ACHN (cell line): ENCODE measurements around the gene UBE4B.

Source experiments
- DNase-seq: peaks from one replicate; pipeline ENCODE4 v3.0.0-alpha.2; 2015
- in situ Hi-C: cut with HindIII; loops from 2 replicates; pipeline ENCODE4 v1.10.0; 2017; ENCODE audit warnings: low sequenced_read_pairs, low pct_ligation_motif_present, low pct_unique_long_range_greater_than_20kb

Gene UBE4B

DNA sequence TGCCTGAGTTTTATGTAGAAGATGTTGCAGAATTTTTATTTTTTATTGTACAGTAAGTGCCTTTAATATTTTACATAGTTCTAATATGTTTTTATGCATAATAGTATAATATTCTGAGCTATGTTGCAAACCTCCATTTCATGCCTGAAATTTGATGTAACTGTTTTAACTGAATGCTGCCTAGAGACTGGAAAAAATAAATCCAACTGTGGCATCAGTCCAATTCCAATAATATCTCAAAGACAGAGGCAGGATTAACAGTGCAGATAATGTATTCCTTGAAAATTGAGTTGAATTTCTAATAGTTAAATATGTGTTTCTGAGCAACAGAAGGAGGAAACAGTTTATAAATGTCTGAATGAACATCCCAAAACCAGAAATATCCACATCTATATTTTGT is 116.5 kb downstream of the UBE4B start:
- DNase-seq: no peak
- in situ Hi-C loops: no loop called here

GRCh38 chr1:10152709-10153284 is 120.0 kb downstream of the UBE4B start:
- DNase-seq: peak; percentile 52
- in situ Hi-C loops: no loop called here

DNA sequence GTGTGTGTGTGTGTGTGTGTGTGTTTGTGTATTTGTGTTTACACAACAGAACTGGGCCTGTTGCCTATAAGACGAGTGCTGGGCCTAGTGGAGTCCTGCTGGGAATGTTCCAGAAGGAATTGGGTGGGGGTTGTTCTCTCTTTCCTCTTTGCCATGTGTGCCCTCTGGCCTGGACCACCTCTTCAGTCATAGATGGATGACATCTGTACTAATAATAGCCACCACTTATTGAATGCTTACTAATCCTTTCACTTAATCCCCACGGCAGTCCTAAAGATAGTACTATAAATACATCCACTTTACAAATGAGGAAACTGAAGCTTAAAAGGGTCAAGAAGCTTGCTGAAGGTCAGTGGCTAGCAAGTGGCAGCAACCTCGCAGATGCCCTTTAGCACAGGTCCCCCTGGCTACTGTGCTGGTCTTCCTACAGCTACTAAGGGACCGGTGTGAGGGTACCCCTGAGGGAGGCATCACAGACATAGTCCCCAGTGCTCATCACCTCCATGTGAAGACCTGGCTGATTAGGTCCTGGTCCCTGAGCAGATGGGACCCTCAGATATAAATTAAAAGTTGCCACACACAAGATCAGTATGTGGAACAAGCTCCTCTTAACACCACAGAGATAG is 122.4 kb downstream of the UBE4B start:
- in situ Hi-C loops: no loop called here
- no peak for DNase-seq

GRCh38 chr1:10160173-10160572 is 127.4 kb downstream of the UBE4B start:
- no peak for DNase-seq
- in situ Hi-C loops: no loop called here

- in situ Hi-C loops: no loop called here
- no peak for DNase-seq
Measured at GRCh38 chr1:10160907-10161490, 128.2 kb downstream of the UBE4B start.

DNA sequence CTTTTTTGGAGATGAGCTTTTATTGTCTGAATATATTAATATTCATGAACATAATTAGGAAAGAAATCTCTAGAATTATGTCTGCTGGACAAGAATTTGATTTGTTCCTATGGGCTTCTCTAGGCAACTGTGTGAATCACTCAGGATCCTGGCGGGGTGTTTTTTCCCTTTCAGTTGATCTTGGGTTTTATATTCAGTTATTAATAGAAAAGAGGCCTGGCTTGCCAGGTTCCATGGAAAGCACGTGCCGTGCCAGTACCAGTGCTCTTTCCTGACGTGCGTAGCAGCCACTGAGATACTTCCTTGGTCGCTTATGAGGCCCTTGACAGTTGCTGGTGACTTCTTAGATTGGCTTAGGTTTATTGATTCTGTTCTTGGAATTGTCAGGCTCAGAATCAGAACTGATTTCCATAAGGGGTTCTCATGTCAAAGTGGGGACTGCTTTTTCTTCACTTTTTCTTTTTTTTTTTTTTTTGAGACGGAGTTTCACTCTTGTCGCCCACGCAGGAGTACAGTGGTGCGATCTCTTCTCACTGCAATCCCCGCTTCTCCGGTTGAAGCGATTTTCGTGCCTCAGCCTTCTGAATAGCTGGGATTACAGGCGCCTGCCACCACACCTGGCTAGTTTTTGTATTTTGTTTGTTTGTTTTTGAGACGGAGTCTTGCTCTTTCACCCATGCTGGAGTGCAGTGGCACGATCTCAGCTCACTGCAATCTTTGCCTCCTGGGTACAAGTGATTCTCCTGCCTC is 129.0 kb downstream of the UBE4B start:
- in situ Hi-C loops: no loop called here
- no peak for DNase-seq

DNA sequence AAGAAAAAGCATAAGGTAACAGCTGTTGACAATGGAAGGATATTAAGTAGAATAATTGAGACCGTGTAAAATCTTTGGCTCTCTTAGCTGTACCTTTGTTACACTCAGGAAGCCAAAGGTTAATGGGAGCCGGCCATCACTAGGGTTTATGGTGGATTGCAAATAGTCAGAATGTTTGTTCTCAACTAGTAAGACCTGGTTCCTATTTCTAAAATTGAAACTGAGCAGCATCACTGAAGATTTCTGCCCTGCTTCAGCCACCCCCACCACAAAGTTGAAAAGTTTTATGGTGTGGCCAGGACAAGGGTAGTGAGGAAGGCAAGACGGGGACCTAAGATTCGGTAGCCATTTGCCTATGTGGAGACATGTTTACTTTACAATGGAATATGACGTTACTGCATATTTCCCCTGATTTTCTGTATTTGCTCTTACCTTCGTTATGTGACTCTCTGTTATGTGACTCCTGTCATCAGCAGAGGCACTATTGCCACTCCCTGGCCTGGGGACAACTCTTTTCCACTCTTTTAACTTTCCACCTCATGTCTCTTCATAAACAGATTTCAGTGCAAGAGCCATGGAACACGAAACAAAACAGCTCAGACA is 136.3 kb downstream of the UBE4B start:
- no peak for DNase-seq

DNA sequence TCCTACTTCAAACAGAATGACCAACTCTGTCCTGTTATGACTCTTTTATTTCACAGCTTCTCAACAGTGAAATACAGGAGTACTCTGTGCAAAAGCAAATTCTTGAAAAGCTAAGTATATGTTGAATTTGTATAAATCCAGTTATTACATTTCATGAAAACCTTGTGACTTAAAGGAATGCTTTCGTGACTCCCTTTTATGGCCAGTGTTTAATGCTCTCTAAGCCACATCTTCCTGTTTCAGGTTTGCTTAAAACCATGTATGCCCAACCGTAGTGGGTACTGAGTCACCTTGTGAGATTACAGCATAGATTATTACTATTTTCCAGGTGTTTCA is 137.4 kb downstream of the UBE4B start:
- in situ Hi-C loops: no loop called here
- DNase-seq: no peak

More for the DNA sequence above, 136.3 kb downstream of the UBE4B start:
- in situ Hi-C loops: no loop called here

- no peak for DNase-seq
Measured at GRCh38 chr1:10171105-10171767, 138.5 kb downstream of the UBE4B start.

GRCh38 chr1:10171995-10172669 is 139.4 kb downstream of the UBE4B start:
- in situ Hi-C loops: no loop called here
- no peak for DNase-seq

More at GRCh38 chr1:10171105-10171767, 138.5 kb downstream of the UBE4B start:
- in situ Hi-C loops: no loop called here

- DNase-seq: no peak
- in situ Hi-C loops: no loop called here
Measured at GRCh38 chr1:10173582-10173981, 140.8 kb downstream of the UBE4B start.

DNA sequence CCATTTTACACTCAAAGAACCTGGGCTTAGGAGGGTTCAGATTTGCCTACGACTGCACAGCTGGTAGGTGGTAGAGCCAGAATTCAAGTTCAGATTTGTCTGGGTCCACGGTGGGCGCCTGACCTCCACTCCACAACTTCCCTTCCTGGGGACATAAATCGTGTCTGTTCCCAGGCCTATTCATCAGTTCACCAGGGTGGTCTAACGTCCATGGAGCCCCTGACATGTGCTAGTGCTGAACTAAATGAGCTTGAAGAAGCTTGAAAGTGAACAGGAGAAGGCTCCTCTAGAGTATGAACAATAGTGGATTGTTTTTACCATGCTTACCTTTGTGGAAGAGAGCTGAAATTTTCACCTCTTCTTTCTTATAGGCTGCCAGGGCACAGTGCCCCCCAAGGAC is 145.1 kb downstream of the UBE4B start:
- no peak for DNase-seq
- in situ Hi-C loops: no loop called here

- in situ Hi-C loops: no loop called here
- no peak for DNase-seq
Measured at GRCh38 chr1:10178597-10179405, 146.0 kb downstream of the UBE4B start.

DNA sequence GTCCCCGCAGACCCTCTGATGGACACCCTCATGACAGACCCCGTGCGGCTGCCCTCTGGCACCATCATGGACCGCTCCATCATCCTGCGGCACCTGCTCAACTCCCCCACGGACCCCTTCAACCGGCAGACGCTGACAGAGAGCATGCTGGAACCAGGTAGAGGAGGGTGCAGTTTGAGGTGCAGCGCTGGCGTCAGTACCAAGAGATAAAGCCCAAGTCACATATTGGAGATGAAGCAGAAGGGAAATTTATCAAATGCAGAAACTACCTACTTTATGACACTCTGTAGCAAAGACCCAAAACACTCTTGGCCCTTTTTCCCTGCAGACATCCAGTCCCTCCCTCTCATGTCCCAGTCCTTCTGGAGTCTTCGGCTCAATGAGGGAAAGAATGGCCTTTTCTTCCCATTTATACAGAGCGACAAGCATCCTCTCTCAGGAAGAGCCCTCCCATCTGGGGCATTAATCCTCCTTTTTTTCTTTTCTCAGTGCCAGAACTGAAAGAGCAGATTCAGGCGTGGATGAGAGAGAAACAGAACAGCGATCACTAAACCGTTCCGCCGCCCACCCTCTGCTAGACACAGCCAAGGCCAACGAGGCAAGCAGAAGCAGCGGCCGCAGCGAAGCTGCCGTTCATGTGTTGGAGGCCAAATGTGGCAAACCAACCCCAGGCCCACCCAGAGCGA is 146.8 kb downstream of the UBE4B start:
- no peak for DNase-seq
- in situ Hi-C loops: no loop called here

GRCh38 chr1:10181154-10181553 is 148.4 kb downstream of the UBE4B start:
- DNase-seq: no peak
- in situ Hi-C loops: no loop called here

DNA sequence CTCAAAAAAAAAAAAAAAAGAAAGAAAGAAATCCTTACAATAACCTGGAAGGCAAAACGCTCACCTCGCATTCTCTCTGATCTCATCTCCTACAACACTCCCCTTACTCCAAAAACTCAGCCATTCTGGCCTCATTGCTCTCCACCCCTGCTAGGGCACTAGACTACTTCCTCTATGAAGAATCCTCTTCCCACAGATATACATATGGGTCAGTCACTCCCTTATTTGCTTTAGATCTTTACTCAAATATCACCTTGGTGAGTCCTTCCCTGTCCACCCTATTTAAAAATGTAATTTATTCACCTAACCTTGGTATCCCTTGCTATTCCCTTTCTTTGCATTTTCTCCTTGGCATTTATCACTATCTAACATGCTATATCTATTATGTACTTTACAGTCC is 153.0 kb downstream of the UBE4B start:
- in situ Hi-C loops: no loop called here
- no peak for DNase-seq
